ENCODE data around the gene VLDLR.

DNA sequence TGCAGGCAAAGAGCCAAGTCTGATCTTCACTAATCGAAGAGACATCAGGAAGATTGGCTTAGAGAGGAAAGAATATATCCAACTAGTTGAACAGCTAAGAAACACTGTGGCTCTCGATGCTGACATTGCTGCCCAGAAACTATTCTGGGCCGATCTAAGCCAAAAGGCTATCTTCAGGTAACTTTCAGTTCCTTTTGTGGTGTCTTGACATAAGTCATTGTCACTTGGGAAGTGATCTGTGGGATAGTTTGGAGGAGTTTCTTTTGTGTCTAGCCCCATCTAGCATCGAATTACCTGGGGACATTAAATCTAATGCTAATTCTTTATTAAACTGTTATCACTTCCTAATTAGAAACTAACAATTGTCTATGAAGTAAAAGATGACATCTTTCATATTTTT, 24.0 kb downstream of the VLDLR start:
- TF ChIP-seq, protein P1, sequence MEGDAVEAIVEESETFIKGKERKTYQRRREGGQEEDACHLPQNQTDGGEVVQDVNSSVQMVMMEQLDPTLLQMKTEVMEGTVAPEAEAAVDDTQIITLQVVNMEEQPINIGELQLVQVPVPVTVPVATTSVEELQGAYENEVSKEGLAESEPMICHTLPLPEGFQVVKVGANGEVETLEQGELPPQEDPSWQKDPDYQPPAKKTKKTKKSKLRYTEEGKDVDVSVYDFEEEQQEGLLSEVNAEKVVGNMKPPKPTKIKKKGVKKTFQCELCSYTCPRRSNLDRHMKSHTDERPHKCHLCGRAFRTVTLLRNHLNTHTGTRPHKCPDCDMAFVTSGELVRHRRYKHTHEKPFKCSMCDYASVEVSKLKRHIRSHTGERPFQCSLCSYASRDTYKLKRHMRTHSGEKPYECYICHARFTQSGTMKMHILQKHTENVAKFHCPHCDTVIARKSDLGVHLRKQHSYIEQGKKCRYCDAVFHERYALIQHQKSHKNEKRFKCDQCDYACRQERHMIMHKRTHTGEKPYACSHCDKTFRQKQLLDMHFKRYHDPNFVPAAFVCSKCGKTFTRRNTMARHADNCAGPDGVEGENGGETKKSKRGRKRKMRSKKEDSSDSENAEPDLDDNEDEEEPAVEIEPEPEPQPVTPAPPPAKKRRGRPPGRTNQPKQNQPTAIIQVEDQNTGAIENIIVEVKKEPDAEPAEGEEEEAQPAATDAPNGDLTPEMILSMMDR (optimal IDR thresholded peaks at IDR 0.05 in 1 of 3, IDR thresholded peaks at IDR 0.05 in 1 of 3, conservative IDR thresholded peaks at IDR 0.05 in 1 of 3; ENCODE audit: extremely low read depth in 1 of 3, insufficient read depth in 2 of 3, low read length in 3 of 3): no peak
- TF ChIP-seq EZH2 (IDR thresholded peaks at IDR 0.05; ENCODE audit: low read length): no peak

All from keratinocyte (primary cell).